Ishikawa (cell line): ENCODE data around the gene EP400.

Source experiments
- CEBPB ChIP-seq: IDR thresholded peaks from 2 replicates; pipeline ENCODE4 v1.6.1; 2012
- CREB1 ChIP-seq: IDR thresholded peaks from 2 replicates; pipeline ENCODE4 v1.6.1; 2012; ENCODE audit warnings: low read depth
- EGR1 ChIP-seq: IDR thresholded peaks from 2 replicates; pipeline ENCODE4 v1.6.1; 2012
- EP300 ChIP-seq: IDR thresholded peaks from 2 replicates; pipeline ENCODE4 v1.6.1; 2012; ENCODE audit warnings: borderline replicate concordance
- FOXM1 ChIP-seq: IDR thresholded peaks from 2 replicates; pipeline ENCODE4 v1.6.1; 2012; ENCODE audit warnings: low read depth, borderline replicate concordance
- MAX ChIP-seq: IDR thresholded peaks from 2 replicates; pipeline ENCODE4 v1.6.1; 2012
- NFIC ChIP-seq: IDR thresholded peaks from 2 replicates; pipeline ENCODE4 v1.6.1; 2012
- RAD21 ChIP-seq: IDR thresholded peaks from 2 replicates; pipeline ENCODE4 v1.6.1; 2012; ENCODE audit warnings: low read depth
- TAF1 ChIP-seq: IDR thresholded peaks from 2 replicates; pipeline ENCODE4 v1.6.1; 2012; ENCODE audit warnings: low read depth, mild to moderate bottlenecking
- TCF12 ChIP-seq: IDR thresholded peaks from 2 replicates; pipeline ENCODE4 v1.6.1; 2012; ENCODE audit warnings: low read depth
- TEAD4 ChIP-seq: IDR thresholded peaks from 2 replicates; pipeline ENCODE4 v1.6.1; 2012
- USF1 ChIP-seq: IDR thresholded peaks from 2 replicates; pipeline ENCODE4 v1.6.1; 2012
- YY1 ChIP-seq: IDR thresholded peaks from 2 replicates; pipeline ENCODE4 v1.6.1; 2012; ENCODE audit warnings: low read depth
- ZBTB7A ChIP-seq: IDR thresholded peaks from 2 replicates; pipeline ENCODE4 v1.6.1; 2012; ENCODE audit warnings: low read depth
- TF ChIP-seq, protein P1 (sequence below): IDR thresholded peaks from 2 replicates; pipeline ENCODE4 v1.6.1; 2012; ENCODE audit warnings: low read depth, mild to moderate bottlenecking

EP400 gene

GRCh38 chr12:131911028-131911650, 38.6 kb upstream of the EP400 start:
- TF ChIP-seq YY1 (no peak), EGR1 (no peak), NFIC (no peak), CREB1 (no peak), EP300 (no peak), TEAD4 (no peak), MAX (no peak), ZBTB7A (no peak), RAD21 (no peak), TCF12 (no peak), TAF1 (no peak), CEBPB (no peak), FOXM1 (no peak), USF1 (no peak)
- TF ChIP-seq, protein P1, sequence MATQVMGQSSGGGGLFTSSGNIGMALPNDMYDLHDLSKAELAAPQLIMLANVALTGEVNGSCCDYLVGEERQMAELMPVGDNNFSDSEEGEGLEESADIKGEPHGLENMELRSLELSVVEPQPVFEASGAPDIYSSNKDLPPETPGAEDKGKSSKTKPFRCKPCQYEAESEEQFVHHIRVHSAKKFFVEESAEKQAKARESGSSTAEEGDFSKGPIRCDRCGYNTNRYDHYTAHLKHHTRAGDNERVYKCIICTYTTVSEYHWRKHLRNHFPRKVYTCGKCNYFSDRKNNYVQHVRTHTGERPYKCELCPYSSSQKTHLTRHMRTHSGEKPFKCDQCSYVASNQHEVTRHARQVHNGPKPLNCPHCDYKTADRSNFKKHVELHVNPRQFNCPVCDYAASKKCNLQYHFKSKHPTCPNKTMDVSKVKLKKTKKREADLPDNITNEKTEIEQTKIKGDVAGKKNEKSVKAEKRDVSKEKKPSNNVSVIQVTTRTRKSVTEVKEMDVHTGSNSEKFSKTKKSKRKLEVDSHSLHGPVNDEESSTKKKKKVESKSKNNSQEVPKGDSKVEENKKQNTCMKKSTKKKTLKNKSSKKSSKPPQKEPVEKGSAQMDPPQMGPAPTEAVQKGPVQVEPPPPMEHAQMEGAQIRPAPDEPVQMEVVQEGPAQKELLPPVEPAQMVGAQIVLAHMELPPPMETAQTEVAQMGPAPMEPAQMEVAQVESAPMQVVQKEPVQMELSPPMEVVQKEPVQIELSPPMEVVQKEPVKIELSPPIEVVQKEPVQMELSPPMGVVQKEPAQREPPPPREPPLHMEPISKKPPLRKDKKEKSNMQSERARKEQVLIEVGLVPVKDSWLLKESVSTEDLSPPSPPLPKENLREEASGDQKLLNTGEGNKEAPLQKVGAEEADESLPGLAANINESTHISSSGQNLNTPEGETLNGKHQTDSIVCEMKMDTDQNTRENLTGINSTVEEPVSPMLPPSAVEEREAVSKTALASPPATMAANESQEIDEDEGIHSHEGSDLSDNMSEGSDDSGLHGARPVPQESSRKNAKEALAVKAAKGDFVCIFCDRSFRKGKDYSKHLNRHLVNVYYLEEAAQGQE = no peak

GRCh38 chr12:131911851-131912477, 37.8 kb upstream of the EP400 start:
- TF ChIP-seq TEAD4 (no peak), YY1 (no peak)
- TF ChIP-seq, protein P1 = no peak

DNA sequence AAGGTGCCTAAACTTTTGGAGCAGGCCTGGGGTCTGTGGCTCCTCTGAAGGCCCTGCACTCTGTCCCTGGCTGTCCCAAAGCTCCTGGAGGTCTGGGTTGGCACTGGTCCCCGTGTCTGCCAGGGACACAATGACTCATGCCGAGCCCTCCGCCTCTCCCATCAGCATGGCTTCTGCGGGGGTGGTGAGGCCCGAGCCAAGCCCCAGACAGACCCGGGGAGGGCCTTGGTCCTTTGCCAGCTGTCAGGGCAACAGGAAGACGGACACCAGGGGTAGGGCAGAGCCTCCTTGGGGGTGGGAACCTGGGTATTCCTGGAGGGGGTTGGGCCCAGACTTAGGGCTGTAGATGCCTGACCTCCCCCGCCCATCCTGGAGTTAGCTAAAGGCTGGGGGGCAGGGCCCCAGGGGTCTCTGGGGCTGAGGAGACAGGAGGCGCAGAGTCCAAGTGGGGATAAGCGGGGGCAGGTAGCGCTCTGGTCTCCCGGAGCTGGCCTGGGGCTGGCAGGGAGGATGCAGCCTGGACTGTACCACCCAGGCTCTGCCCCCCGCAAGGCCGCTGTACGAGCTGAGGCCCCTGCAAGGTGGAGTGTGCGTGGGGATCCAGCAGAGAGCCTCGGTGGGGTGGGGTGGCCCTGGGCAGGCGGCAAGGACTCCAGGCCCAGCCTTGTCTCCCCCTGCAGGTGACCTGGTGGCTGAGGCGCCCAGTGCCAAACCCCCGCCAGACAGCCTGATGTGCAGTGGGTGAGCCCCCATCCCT, 37.0 kb upstream of the EP400 start:
- TF ChIP-seq YY1 (no peak), TCF12 (peak; percentile 83), ZBTB7A (peak; percentile 60), EP300 (peak; percentile 74; the same call in 1 of the 2 replicates), RAD21 (peak; percentile 10; the same call in 1 of the 2 replicates), TAF1 (no peak), CEBPB (no peak), CREB1 (no peak), TEAD4 (peak; percentile 31; the same call in 1 of the 2 replicates), USF1 (no peak), MAX (peak; percentile 55; the same call in 1 of the 2 replicates), FOXM1 (no peak), NFIC (peak; percentile 95), EGR1 (peak; percentile 99)
- TF ChIP-seq, protein P1 = no peak

DNA sequence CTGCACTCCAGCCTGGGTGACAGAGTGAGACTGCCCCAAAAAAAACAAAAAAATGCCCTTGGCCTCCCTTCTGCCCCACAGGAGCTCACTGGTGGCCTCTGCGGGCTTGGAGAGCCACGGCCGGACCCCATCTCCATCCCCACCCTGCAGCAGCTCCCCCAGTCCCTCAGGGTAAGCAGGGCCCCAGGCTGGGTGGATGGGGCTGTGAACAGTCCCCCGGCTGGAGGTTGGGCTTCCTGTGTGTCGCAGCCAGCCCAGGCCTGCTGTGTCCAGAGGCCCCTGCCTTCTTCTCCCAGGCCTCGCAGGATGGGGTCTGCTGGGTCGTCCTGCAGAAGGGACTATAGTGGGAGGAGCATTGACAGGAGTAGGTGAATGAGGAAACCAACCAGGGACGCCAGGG, 36.1 kb upstream of the EP400 start:
- TF ChIP-seq MAX (no peak), USF1 (no peak), TCF12 (no peak), ZBTB7A (no peak), RAD21 (no peak), TAF1 (no peak), YY1 (no peak)
- TF ChIP-seq, protein P1 = no peak
